SKM-1 (cell line): ENCODE data around the gene PELI2.

Experiments used
- DNase-seq: peaks from one replicate; lab custom pipeline; 2025; ENCODE audit not compliant: unreplicated experiment; lab: John Stamatoyannopoulos, UW

The PELI2 gene

GRCh38 chr14:56199982-56200577 lies 81.9 kb downstream of the PELI2 start:
- no peak for DNase-seq

GRCh38 chr14:56202256-56202655 lies 84.0 kb downstream of the PELI2 start:
- no peak for DNase-seq

GRCh38 chr14:56205881-56206280 lies 87.7 kb downstream of the PELI2 start:
- DNase-seq = no peak

GRCh38 chr14:56206596-56206995 lies 88.4 kb downstream of the PELI2 start:
- DNase-seq = no peak

- DNase-seq = no peak
These were observed 89.5 kb downstream of the PELI2 start for GRCh38 chr14:56207626-56208292.

GRCh38 chr14:56208520-56208919 lies 90.3 kb downstream of the PELI2 start:
- no peak for DNase-seq

GRCh38 chr14:56210571-56210970 lies 92.4 kb downstream of the PELI2 start:
- no peak for DNase-seq

- DNase-seq = no peak
These were observed 92.9 kb downstream of the PELI2 start for GRCh38 chr14:56211084-56211483.

- no peak for DNase-seq
These were observed 93.6 kb downstream of the PELI2 start for GRCh38 chr14:56211844-56212243.

- DNase-seq = no peak
These were observed 94.3 kb downstream of the PELI2 start for GRCh38 chr14:56212521-56212920.

- no peak for DNase-seq
These were observed 95.1 kb downstream of the PELI2 start for GRCh38 chr14:56213306-56213705.

GRCh38 chr14:56215180-56215579 lies 97.0 kb downstream of the PELI2 start:
- no peak for DNase-seq

- DNase-seq = no peak
These were observed 98.6 kb downstream of the PELI2 start for GRCh38 chr14:56216626-56217379.

GRCh38 chr14:56217380-56218045 lies 99.3 kb downstream of the PELI2 start:
- no peak for DNase-seq

GRCh38 chr14:56219666-56220413 lies 101.6 kb downstream of the PELI2 start:
- no peak for DNase-seq

GRCh38 chr14:56221382-56222128 lies 103.3 kb downstream of the PELI2 start:
- DNase-seq = no peak

- DNase-seq = no peak
These were observed 106.0 kb downstream of the PELI2 start for GRCh38 chr14:56224229-56224628.

GRCh38 chr14:56224691-56225681 lies 106.8 kb downstream of the PELI2 start:
- no peak for DNase-seq

GRCh38 chr14:56235388-56235787 lies 117.2 kb downstream of the PELI2 start:
- no peak for DNase-seq
